Mesenchymal stem cell (in vitro differentiated cells and primary cell): ENCODE measurements around the gene ANKRD16.

Experiments
- DNase-seq: peaks from one replicate; pipeline ENCODE4 v3.0.0-alpha.2; 2013
- H2AFZ ChIP-seq: one replicate; pipeline ENCODE4 v1.6.1; 2013; ENCODE audit warnings: low read depth, mild to moderate bottlenecking, control low read depth, inconsistent platforms, low read length, moderate library complexity
- H2AK5ac ChIP-seq: 2 replicates; pipeline ENCODE4 v1.6.1; 2013; ENCODE audit warnings: low read length, moderate library complexity, mild to moderate bottlenecking, inconsistent platforms; ENCODE audit not compliant: severe bottlenecking
- H2BK120ac ChIP-seq: one replicate; pipeline ENCODE4 v1.6.1; 2013; ENCODE audit warnings: low read depth, mild to moderate bottlenecking, inconsistent platforms, low read length, moderate library complexity
- H2BK12ac ChIP-seq, 2 experiments: one replicate each; pipeline ENCODE4 v1.6.1; 2013; ENCODE audit warnings: inconsistent platforms in 2 of 2, low read length in 2 of 2, mild to moderate bottlenecking in 2 of 2, moderate library complexity in 2 of 2, control low read depth in 1 of 2
- H2BK15ac ChIP-seq: one replicate; pipeline ENCODE4 v1.6.1; 2013; ENCODE audit warnings: mild to moderate bottlenecking, low read depth, inconsistent platforms; ENCODE audit not compliant: poor library complexity, severe bottlenecking
- H2BK5ac ChIP-seq: 2 replicates; pipeline ENCODE4 v1.6.1; 2013; ENCODE audit warnings: low read depth, mild to moderate bottlenecking, low read length, control low read depth, inconsistent platforms; ENCODE audit not compliant: poor library complexity, severe bottlenecking
- H3K14ac ChIP-seq, 2 experiments: one replicate each; pipeline ENCODE4 v1.6.1; 2013; ENCODE audit warnings: inconsistent platforms in 2 of 2, low read length in 2 of 2, control low read depth in 1 of 2, mild to moderate bottlenecking in 1 of 2, moderate library complexity in 1 of 2
- H3K18ac ChIP-seq, 2 experiments: one replicate each; pipeline ENCODE4 v1.6.1; 2013; ENCODE audit warnings: inconsistent platforms in 2 of 2, low read length in 2 of 2, control low read depth in 1 of 2, low read depth in 1 of 2, mild to moderate bottlenecking in 1 of 2
- H3K23ac ChIP-seq, 2 experiments: one replicate each; pipeline ENCODE4 v1.6.1; 2013; ENCODE audit warnings: inconsistent platforms in 2 of 2, low read length in 2 of 2, mild to moderate bottlenecking in 2 of 2, moderate library complexity in 2 of 2, control low read depth in 1 of 2
- H3K27ac ChIP-seq: 2 replicates; pipeline ENCODE4 v1.5.1; 2013; ENCODE audit warnings: mild to moderate bottlenecking, moderate library complexity, low read length, control low read depth, inconsistent platforms; ENCODE audit not compliant: poor library complexity, severe bottlenecking
- H3K27me3 ChIP-seq, 2 experiments: 2 replicates each; pipeline versions ENCODE4 v1.6.1 to v1.7.0; 2013; ENCODE audit warnings: low read length in 2 of 2, mild to moderate bottlenecking in 2 of 2, moderate library complexity in 2 of 2, control low read depth in 1 of 2, inconsistent platforms in 1 of 2; ENCODE audit not compliant: control insufficient read depth in 1 of 2, insufficient read depth in 1 of 2
- H3K36me3 ChIP-seq, 2 experiments: 2 replicates each; pipeline versions ENCODE4 v1.6.1 to v1.7.0; 2013; ENCODE audit warnings: low read length in 2 of 2, control low read depth in 1 of 2, inconsistent platforms in 1 of 2, low read depth in 1 of 2, mild to moderate bottlenecking in 1 of 2; ENCODE audit not compliant: insufficient read depth in 2 of 2, control insufficient read depth in 1 of 2
- H3K4ac ChIP-seq, 2 experiments: one replicate each; pipeline ENCODE4 v1.6.1; 2013; ENCODE audit warnings: inconsistent platforms in 2 of 2, low read length in 2 of 2, mild to moderate bottlenecking in 2 of 2, moderate library complexity in 2 of 2, control low read depth in 1 of 2, low read depth in 1 of 2
- H3K4me1 ChIP-seq: 2 replicates; pipeline ENCODE4 v1.6.1; 2013; ENCODE audit warnings: low read depth, low read length, control low read depth; ENCODE audit not compliant: control insufficient read depth, insufficient read depth
- H3K4me2 ChIP-seq: 2 replicates; pipeline ENCODE4 v1.6.1; 2013; ENCODE audit warnings: low read length, mild to moderate bottlenecking, inconsistent platforms; ENCODE audit not compliant: poor library complexity, severe bottlenecking
- H3K4me3 ChIP-seq, 2 experiments: 2 replicates each; pipeline versions ENCODE4 v1.5.1 to v1.7.0; 2013; ENCODE audit warnings: low read length in 2 of 2, mild to moderate bottlenecking in 2 of 2, control low read depth in 1 of 2, low read depth in 1 of 2; ENCODE audit not compliant: insufficient read depth in 1 of 2
- H3K79me1 ChIP-seq: replicated peaks from 2 replicates; pipeline ENCODE4 v1.6.1; 2013; ENCODE audit warnings: mild to moderate bottlenecking, control low read depth, low read length, inconsistent platforms; ENCODE audit not compliant: poor library complexity, severe bottlenecking
- H3K9ac ChIP-seq: 2 replicates; pipeline ENCODE4 v1.7.0; 2013; ENCODE audit warnings: mild to moderate bottlenecking, low read length, moderate library complexity
- H3K9me3 ChIP-seq: 2 replicates; pipeline ENCODE4 v1.7.0; 2013; ENCODE audit warnings: mild to moderate bottlenecking, low read length; ENCODE audit not compliant: control insufficient read depth
- H4K8ac ChIP-seq: one replicate; pipeline ENCODE4 v1.6.1; 2013; ENCODE audit warnings: inconsistent platforms, mild to moderate bottlenecking, low read length, moderate library complexity
- H4K91ac ChIP-seq: one replicate; pipeline ENCODE4 v1.6.1; 2013; ENCODE audit warnings: mild to moderate bottlenecking, low read length, inconsistent platforms
- WGBS: methylation state at CpG from one replicate; pipeline ENCODE4 v1.1.7; 2013; ENCODE audit warnings: mixed read lengths; 5-methylcytosine and 5-hydroxymethylcytosine counted together

The ANKRD16 gene

DNA sequence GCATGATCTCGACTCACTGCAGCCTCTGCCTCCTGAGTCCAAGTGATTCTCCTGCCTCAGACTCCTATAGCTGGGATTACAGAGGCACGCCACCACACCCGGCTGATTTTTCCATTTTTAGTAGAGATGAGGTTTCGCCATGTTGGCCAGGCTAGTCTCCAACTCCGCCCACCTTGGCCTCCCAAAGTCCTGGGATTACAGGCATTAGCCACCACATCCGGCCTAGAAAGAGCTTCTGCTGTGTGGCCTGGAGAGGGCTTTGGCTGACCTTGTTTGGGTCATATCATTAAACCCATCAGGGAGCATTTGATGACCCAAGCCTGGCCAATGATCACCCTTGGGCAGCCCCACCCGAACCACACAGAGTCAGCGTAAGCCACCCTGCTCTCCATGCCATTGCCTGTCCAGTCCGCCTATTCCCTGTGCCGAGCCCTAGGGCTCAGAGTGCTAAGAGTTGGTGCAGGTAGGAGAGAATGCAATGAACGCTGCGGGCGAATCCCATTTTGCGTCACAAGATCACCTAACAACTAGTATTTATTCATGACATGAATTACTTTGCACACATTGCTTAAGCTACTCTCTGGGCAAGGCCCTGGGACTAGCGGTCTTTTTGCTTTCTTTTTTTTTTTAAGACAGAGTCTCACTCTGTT is 54.1 kb downstream of the ANKRD16 start:
- Histone ChIP-seq H3K4ac (no peak overlapping the region), H3K18ac (no peak overlapping the region), H3K9me3 (no peaks in the 10 kb centered on the region), H3K23ac (no peak overlapping the region), H2BK120ac (no peak overlapping the region), H3K9ac (no peak overlapping the region), H3K36me3 (no peaks in the 10 kb centered on the region), H2BK5ac (no peak overlapping the region), H2BK12ac (no peak overlapping the region), H2AK5ac (no peak overlapping the region), H4K91ac (no peak overlapping the region), H3K79me1 (no peaks in the 10 kb centered on the region), H3K27me3 (no peaks in the 10 kb centered on the region), H3K27ac (no peak overlapping the region), H4K8ac (no peak overlapping the region), H3K4me2 (no peak overlapping the region), H2AFZ (no peak overlapping the region), H3K14ac (no peak overlapping the region), H2BK15ac (no peak overlapping the region), H3K4me3 (no peak overlapping the region), H3K4me1 (peaks cover 8% of the 10 kb centered on the region)
- 97% methylated on average over 15 of the region's 15 CpGs for WGBS
- no peak for DNase-seq

- H4K91ac ChIP-seq: no peak overlapping the region
- H4K8ac ChIP-seq: no peak overlapping the region
- H3K79me1 ChIP-seq: no peaks in the 10 kb centered on the region
- no peak overlapping the region for H3K27ac ChIP-seq
- no peak overlapping the region for H3K18ac ChIP-seq
- H3K9me3 ChIP-seq: no peaks in the 10 kb centered on the region
- H3K4me1 ChIP-seq: no peaks in the 10 kb centered on the region
- H3K27me3 ChIP-seq: no peaks in the 10 kb centered on the region
- no peak overlapping the region for H2BK12ac ChIP-seq
- no peak for DNase-seq
- no peak overlapping the region for H2AK5ac ChIP-seq
- no peak overlapping the region for H3K4me2 ChIP-seq
- no peak overlapping the region for H3K4ac ChIP-seq
- no peak overlapping the region for H3K14ac ChIP-seq
- H2BK15ac ChIP-seq: no peak overlapping the region
- H3K9ac ChIP-seq: no peak overlapping the region
- H2BK5ac ChIP-seq: no peak overlapping the region
- H3K4me3 ChIP-seq: no peak overlapping the region
- no peak overlapping the region for H2BK120ac ChIP-seq
- H2AFZ ChIP-seq: no peak overlapping the region
- whole genome bisulfite sequencing: 51% methylated on average over 6 of the region's 6 CpGs
- no peaks in the 10 kb centered on the region for H3K36me3 ChIP-seq
- H3K23ac ChIP-seq: no peak overlapping the region
Measured at GRCh38 chr10:5833814-5834213, 55.9 kb downstream of the ANKRD16 start.

- H3K27me3 ChIP-seq: no peaks in the 10 kb centered on the region
- no peak overlapping the region for H3K9ac ChIP-seq
- H3K9me3 ChIP-seq: no peaks in the 10 kb centered on the region
- no peak overlapping the region for H3K27ac ChIP-seq
- no peak overlapping the region for H3K4ac ChIP-seq
- no peak overlapping the region for H3K23ac ChIP-seq
- H2AFZ ChIP-seq: no peak overlapping the region
- no peak overlapping the region for H3K4me2 ChIP-seq
- H3K36me3 ChIP-seq: no peaks in the 10 kb centered on the region
- no peak overlapping the region for H4K91ac ChIP-seq
- H2BK120ac ChIP-seq: no peak overlapping the region
- H3K18ac ChIP-seq: no peak overlapping the region
- H3K4me1 ChIP-seq: no peaks in the 10 kb centered on the region
- H3K79me1 ChIP-seq: no peaks in the 10 kb centered on the region
- H4K8ac ChIP-seq: no peak overlapping the region
- H2BK12ac ChIP-seq: no peak overlapping the region
- H3K14ac ChIP-seq: no peak overlapping the region
- no peak overlapping the region for H2BK15ac ChIP-seq
- 90% methylated on average over 13 of the region's 13 CpGs for WGBS
- no peak for DNase-seq
- no peak overlapping the region for H2BK5ac ChIP-seq
- no peak overlapping the region for H2AK5ac ChIP-seq
- H3K4me3 ChIP-seq: no peak overlapping the region
Measured at GRCh38 chr10:5832946-5833345, 56.7 kb downstream of the ANKRD16 start.

DNA sequence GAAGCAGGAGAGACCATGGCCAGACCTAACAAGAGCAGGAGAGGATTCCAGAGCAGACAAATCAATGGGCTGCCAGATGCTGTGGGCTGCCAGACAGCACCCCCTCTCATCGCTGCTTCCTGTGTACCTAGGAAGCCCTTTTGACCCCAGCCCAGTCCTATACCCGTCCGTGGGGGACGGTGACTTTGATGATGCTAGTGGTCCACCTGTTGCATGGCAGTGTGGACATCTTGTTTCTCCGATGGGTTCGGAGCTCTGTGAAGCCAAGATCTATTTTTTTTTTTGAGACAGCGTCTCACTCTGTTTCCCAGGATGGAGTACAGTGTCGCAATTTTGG is 58.3 kb downstream of the ANKRD16 start:
- H4K91ac ChIP-seq: no peak overlapping the region
- H3K4ac ChIP-seq: no peak overlapping the region
- no peaks in the 10 kb centered on the region for H3K9me3 ChIP-seq
- no peaks in the 10 kb centered on the region for H3K36me3 ChIP-seq
- no peak for DNase-seq
- no peak overlapping the region for H3K9ac ChIP-seq
- no peak overlapping the region for H2BK120ac ChIP-seq
- peaks cover 1% of the 10 kb centered on the region for H3K4me1 ChIP-seq
- H3K27ac ChIP-seq: no peak overlapping the region
- H2BK5ac ChIP-seq: no peak overlapping the region
- H4K8ac ChIP-seq: no peak overlapping the region
- H3K27me3 ChIP-seq: no peaks in the 10 kb centered on the region
- no peak overlapping the region for H2BK15ac ChIP-seq
- no peak overlapping the region for H3K4me2 ChIP-seq
- no peak overlapping the region for H2AK5ac ChIP-seq
- no peak overlapping the region for H3K18ac ChIP-seq
- no peaks in the 10 kb centered on the region for H3K79me1 ChIP-seq
- H2AFZ ChIP-seq: no peak overlapping the region
- H3K4me3 ChIP-seq: no peak overlapping the region
- WGBS: 92% methylated on average over 8 of the region's 8 CpGs
- no peak overlapping the region for H3K23ac ChIP-seq
- H3K14ac ChIP-seq: no peak overlapping the region
- H2BK12ac ChIP-seq: no peak overlapping the region
